ENCODE measurements around the gene CWC15.

DNA sequence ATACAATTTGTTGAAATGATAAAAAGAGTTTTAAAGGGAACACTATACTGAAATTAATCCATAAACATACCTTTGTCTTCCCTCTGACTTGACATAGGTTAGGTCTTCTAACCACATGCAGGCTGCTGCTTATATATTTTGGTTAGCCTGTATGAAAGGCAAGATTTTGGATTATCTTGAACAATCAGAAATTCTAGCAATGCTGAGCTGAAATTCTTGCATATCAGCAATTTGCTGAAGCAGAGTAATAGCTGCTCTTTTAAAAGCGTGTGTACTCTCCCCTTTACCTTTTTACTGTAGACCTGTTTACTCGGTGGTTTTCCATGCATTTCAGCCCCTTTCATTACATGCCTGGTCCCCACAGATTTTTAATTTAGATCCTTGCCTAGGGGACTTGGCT is 34.0 kb downstream of the CWC15 start:
- no peak for TF ChIP-seq POLR2AphosphoS5 (IDR thresholded peaks at IDR 0.05)
- TF ChIP-seq, protein P1, sequence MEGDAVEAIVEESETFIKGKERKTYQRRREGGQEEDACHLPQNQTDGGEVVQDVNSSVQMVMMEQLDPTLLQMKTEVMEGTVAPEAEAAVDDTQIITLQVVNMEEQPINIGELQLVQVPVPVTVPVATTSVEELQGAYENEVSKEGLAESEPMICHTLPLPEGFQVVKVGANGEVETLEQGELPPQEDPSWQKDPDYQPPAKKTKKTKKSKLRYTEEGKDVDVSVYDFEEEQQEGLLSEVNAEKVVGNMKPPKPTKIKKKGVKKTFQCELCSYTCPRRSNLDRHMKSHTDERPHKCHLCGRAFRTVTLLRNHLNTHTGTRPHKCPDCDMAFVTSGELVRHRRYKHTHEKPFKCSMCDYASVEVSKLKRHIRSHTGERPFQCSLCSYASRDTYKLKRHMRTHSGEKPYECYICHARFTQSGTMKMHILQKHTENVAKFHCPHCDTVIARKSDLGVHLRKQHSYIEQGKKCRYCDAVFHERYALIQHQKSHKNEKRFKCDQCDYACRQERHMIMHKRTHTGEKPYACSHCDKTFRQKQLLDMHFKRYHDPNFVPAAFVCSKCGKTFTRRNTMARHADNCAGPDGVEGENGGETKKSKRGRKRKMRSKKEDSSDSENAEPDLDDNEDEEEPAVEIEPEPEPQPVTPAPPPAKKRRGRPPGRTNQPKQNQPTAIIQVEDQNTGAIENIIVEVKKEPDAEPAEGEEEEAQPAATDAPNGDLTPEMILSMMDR (IDR thresholded peaks at IDR 0.05), result no peak
- TF ChIP-seq POLR2A (IDR thresholded peaks at IDR 0.05), result no peak
